Osteocyte (in vitro differentiated cells): Measurements from ENCODE around the gene STAU1. TPM values are rescaled to one million over a fixed set of nuclear protein-coding genes. Genes with fewer than 3 reads are reported as not detected.
"Not testable (repeated sequence)": the region's sequence is repeated elsewhere in the genome, so short reads cannot be mapped to it uniquely, and the experiment has no call there.

ENCODE experiments used
- DNase-seq: peaks from one replicate; pipeline ENCODE4 v3.0.0; 2021; ENCODE audit warnings: mixed read lengths; ENCODE audit not compliant: unreplicated experiment; ENCODE audit errors: extremely low spot score
- H3K27ac Mint-ChIP-seq: one replicate; pipeline ENCODE4 v1.8.0; 2021; ENCODE audit warnings: mild to moderate bottlenecking, mixed read lengths; ENCODE audit not compliant: unreplicated experiment
- H3K27me3 Mint-ChIP-seq: one replicate; pipeline ENCODE4 v1.8.0; 2021; ENCODE audit warnings: mixed read lengths; ENCODE audit not compliant: unreplicated experiment
- H3K36me3 Mint-ChIP-seq: one replicate; pipeline ENCODE4 v1.8.0; 2021; ENCODE audit warnings: mixed read lengths; ENCODE audit not compliant: unreplicated experiment
- H3K4me1 Mint-ChIP-seq: one replicate; pipeline ENCODE4 v1.8.0; 2021; ENCODE audit warnings: mixed read lengths; ENCODE audit not compliant: unreplicated experiment
- H3K4me3 Mint-ChIP-seq: one replicate; pipeline ENCODE4 v1.8.0; 2021; ENCODE audit warnings: mild to moderate bottlenecking, moderate library complexity, mixed read lengths; ENCODE audit not compliant: unreplicated experiment
- H3K9me3 Mint-ChIP-seq: one replicate; pipeline ENCODE4 v1.8.0; 2021; ENCODE audit warnings: mixed read lengths; ENCODE audit not compliant: unreplicated experiment
- CTCF ChIP-seq: fragments of 200-600 bp; sonication (generic); IDR thresholded peaks from 2 replicates; pipeline ENCODE4 v1.5.0; 2021; ENCODE audit warnings: antibody characterized with exemption, mild to moderate bottlenecking, moderate library complexity
- total RNA-seq: library from RNA; stranded (reverse); gene quantifications from 2 replicates; pipeline ENCODE4 v1.2.1, GENCODE V29; 2021

The STAU1 gene
- total RNA-seq, 1 donor from 2014 or later: 83.1 TPM

GRCh38 chr20:49112596-49113274 is 75.4 kb downstream of the STAU1 start:
- Mint-ChIP-seq H3K27ac (peak overlapping the region; percentile 67), H3K4me3 (peak overlapping the region; percentile 34), H3K36me3 (peaks cover 41% of the 10 kb centered on the region), H3K4me1 (peaks cover 10% of the 10 kb centered on the region), H3K9me3 (no peaks in the 10 kb centered on the region), H3K27me3 (no peaks in the 10 kb centered on the region)
- no peak for TF ChIP-seq CTCF
- no peak for DNase-seq

DNA sequence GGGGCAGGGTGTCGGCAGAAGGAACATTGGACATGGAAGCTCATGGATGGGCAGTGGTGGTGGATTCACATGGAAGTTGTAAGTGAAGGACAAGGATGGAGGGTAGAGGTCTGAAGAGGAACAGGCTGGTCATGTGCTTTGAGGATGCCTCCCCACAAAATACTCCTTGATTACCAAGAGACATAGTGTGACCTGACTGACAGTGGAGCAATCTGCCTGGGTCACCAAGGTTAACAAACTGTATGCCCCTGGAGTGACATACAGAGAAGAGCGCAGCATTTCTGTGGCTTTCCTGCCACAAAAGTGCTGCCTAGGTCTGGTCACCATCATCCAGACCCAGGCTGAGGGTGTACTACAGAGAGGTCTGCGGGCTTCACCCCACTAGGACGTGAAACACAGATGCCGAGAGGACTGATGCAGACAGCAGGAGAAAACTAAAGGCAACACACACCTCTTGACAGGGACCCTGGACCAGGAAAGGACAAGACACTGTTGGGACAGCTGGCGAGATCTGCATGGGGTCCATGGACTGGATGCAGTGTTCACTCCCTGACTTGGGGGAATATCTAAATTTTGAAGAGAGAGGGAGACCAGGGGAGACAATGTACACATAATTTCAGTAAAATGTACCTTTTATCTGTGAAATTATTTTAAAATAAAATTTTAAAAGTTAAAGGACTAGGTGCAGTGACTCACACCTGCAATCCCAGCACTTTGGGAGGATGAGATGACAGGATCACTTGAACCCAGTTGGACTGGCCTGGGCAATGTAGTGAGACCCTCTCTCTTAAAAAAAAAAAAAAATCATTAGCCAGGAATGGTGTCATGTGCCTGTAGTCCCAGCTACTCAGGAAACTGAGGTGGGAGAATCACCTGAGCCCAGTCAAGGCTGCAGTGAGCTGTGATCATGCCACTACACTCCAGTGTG is 77.1 kb downstream of the STAU1 start:
- Mint-ChIP-seq H3K4me1 (peaks cover 10% of the 10 kb centered on the region), H3K27me3 (no peaks in the 10 kb centered on the region), H3K9me3 (no peaks in the 10 kb centered on the region), H3K27ac (no peak overlapping the region), H3K36me3 (peaks cover 34% of the 10 kb centered on the region), H3K4me3 (no peak overlapping the region)
- no peak for TF ChIP-seq CTCF
- DNase-seq: no peak

DNA sequence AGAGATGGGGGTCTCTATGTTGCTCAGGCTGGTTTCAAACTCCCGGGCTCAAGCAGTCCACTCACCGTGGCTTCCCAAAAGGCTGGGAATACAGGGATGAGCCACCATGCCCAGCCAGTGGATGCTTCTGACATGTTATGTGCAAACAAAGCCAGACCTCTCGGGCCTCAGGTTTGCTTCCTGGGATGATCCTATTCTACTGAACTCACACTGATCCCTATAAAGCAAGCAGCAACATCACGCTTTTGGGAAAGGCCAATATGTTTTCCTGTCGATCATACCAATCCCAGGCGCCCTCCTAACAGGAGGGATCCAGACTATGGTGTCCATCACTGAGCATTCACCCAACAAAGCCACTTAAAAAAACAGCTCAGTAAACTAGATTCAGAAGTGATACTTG is 81.8 kb downstream of the STAU1 start:
- Mint-ChIP-seq H3K4me1 (peaks cover 2% of the 10 kb centered on the region), H3K4me3 (no peak overlapping the region), H3K27ac (no peak overlapping the region), H3K27me3 (no peaks in the 10 kb centered on the region), H3K36me3 (peaks cover 40% of the 10 kb centered on the region), H3K9me3 (no peaks in the 10 kb centered on the region)
- DNase-seq: no peak
- no peak for TF ChIP-seq CTCF

DNA sequence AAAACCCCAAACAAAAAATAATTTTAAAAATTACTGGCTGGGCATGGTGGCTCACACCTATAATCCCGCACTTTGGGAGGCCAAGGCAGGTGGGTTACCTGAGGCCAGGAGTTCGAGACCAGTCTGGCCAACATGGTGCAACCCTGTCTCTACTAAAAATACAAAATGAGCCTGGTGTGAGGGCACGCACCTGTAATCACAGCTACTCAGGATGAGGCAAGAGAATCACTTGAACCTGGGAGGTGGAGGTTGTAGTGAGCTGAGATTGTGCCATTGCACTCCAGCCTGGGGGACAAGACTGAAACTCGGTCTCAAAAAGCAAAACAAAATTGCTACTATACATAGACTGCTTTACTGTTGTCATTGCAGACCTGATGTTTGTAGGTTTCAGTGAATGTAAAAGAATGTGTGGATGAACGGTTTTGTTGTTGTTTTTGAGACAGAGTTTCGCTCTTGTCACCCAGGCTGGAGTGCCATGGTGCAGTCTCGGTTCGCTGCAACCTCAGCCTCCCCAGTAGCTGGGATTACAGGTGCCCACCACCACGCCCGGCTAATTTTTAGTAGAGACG is 83.1 kb downstream of the STAU1 start:
- not testable (repeated sequence) for H3K4me3 Mint-ChIP-seq, H3K27me3 Mint-ChIP-seq, H3K9me3 Mint-ChIP-seq, H3K27ac Mint-ChIP-seq, DNase-seq, H3K4me1 Mint-ChIP-seq
- H3K36me3 Mint-ChIP-seq: peaks cover 38% of the 10 kb centered on the region

DNA sequence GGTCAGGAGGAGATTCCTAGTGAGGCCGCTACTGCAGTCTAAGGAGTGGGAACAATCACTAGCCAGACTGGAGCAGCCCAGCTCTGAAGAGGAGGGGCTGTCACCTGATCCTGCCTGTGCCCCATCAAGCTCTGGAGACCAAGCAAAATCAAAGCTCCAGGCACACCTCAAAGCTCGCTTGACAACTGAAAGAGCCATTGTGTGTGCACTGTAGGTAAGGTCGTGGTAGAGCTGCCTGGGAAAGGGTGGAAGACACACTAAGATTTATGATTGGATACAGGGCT is 83.8 kb downstream of the STAU1 start:
- no peak for TF ChIP-seq CTCF
- H3K36me3 Mint-ChIP-seq: peaks cover 36% of the 10 kb centered on the region
- no peak for DNase-seq
- no peak overlapping the region for H3K4me3 Mint-ChIP-seq
- H3K27ac Mint-ChIP-seq: no peak overlapping the region
- H3K4me1 Mint-ChIP-seq: peaks cover 6% of the 10 kb centered on the region
- no peaks in the 10 kb centered on the region for H3K27me3 Mint-ChIP-seq
- no peaks in the 10 kb centered on the region for H3K9me3 Mint-ChIP-seq
